Measurements from ENCODE around the gene EME1. TPM values are rescaled to one million over a fixed set of nuclear protein-coding genes. Genes with fewer than 3 reads are reported as not detected.

Gene EME1
- total and polyA plus RNA-seq, 2 of the 8 experiments (the other 6 are each of a cell fraction or from before 2014, with no cell fraction given), result 13.9 to 16.3 TPM

DNA sequence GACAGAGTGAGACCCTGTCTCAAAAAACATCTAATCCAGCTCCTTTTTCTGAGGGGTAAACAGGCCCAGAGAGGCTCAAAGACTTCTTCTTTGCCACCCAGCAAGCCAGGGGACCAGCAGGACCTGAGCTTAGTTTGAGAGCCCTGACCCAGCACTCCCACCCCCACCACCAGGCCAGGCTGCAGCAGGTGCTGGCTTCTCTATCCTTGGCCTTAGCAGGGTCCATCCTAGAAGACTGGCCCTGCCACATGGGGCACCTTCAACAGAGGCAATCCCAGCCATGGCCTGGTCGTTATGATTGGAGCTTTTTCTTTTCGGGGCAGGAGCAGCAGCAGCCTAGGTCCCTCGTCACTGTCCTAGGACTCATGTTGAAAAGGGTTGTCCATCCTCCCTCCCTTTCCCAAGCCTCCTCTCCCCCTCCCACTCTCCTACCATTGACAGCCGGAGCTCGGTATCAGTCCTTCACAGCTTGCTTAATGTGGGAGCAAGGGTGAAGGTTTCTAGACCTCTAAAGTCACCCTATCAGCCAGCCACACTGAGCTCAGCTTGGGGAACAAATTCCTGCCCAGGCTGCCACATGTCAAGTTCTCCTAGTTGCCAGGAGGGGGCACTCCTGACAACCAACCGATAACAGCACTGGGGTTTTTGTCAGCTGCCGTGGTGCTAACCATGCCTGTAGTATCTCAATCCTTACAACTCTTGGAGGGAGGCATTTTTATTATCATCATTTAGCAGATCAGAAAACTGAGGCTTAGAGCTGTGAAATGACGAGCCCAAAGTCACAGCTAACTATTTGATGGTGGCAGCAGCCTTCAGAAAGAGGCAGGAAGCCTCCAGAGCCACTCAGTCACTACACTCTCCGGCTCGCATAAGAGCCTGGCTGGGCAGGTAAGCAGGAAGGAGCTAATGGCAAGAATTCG, 11.2 kb upstream of the EME1 start (continued):
- TF ChIP-seq EP300 (IDR thresholded peaks at IDR 0.05; ENCODE audit: borderline replicate concordance in 1 of 2, low read depth in 2 of 2, low read length in 2 of 2), result no peak
- peak; percentile 58 for TF ChIP-seq TEAD4 (IDR thresholded peaks at IDR 0.05; ENCODE audit: low read depth, low read length)
- TF ChIP-seq CBX8 (IDR thresholded peaks at IDR 0.05; ENCODE audit: borderline replicate concordance, low read depth, low read length), result no peak
- TF ChIP-seq BCL11A (IDR thresholded peaks at IDR 0.05; ENCODE audit: low read depth in 2 of 2, low read length in 2 of 2), result no peak
- TF ChIP-seq RNF2 (IDR thresholded peaks at IDR 0.05; ENCODE audit: borderline replicate concordance, low read depth, low read length, missing control alignments, poor library complexity, severe bottlenecking), result no peak
- TF ChIP-seq, protein P1, sequence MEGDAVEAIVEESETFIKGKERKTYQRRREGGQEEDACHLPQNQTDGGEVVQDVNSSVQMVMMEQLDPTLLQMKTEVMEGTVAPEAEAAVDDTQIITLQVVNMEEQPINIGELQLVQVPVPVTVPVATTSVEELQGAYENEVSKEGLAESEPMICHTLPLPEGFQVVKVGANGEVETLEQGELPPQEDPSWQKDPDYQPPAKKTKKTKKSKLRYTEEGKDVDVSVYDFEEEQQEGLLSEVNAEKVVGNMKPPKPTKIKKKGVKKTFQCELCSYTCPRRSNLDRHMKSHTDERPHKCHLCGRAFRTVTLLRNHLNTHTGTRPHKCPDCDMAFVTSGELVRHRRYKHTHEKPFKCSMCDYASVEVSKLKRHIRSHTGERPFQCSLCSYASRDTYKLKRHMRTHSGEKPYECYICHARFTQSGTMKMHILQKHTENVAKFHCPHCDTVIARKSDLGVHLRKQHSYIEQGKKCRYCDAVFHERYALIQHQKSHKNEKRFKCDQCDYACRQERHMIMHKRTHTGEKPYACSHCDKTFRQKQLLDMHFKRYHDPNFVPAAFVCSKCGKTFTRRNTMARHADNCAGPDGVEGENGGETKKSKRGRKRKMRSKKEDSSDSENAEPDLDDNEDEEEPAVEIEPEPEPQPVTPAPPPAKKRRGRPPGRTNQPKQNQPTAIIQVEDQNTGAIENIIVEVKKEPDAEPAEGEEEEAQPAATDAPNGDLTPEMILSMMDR (IDR thresholded peaks at IDR 0.05; ENCODE audit: control extremely low read depth in 1 of 3, insufficient read depth in 1 of 3, low read depth in 1 of 3, low read length in 3 of 3), result peak; percentile 63 to 85 (median 79)
- no peak for TF ChIP-seq SAP30 (IDR thresholded peaks at IDR 0.05; ENCODE audit: insufficient read depth, insufficient replicate concordance, low read length)
- TF ChIP-seq, protein P2, sequence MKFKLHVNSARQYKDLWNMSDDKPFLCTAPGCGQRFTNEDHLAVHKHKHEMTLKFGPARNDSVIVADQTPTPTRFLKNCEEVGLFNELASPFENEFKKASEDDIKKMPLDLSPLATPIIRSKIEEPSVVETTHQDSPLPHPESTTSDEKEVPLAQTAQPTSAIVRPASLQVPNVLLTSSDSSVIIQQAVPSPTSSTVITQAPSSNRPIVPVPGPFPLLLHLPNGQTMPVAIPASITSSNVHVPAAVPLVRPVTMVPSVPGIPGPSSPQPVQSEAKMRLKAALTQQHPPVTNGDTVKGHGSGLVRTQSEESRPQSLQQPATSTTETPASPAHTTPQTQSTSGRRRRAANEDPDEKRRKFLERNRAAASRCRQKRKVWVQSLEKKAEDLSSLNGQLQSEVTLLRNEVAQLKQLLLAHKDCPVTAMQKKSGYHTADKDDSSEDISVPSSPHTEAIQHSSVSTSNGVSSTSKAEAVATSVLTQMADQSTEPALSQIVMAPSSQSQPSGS (IDR thresholded peaks at IDR 0.05; ENCODE audit: low read length), result peak; percentile 52; the same call in 1 of the 2 replicates
- no peak for TF ChIP-seq ASH2L (IDR thresholded peaks at IDR 0.05; ENCODE audit: low read length)
- peak; percentile 53 to 65 for TF ChIP-seq RAD21 (IDR thresholded peaks at IDR 0.05 in 1 of 2, conservative IDR thresholded peaks at IDR 0.05 in 1 of 2; ENCODE audit: low read depth in 2 of 2, low read length in 2 of 2)
- TF ChIP-seq RXRA (IDR thresholded peaks at IDR 0.05; ENCODE audit: insufficient read depth, low read depth, low read length), result no peak
- TF ChIP-seq SIN3A (conservative IDR thresholded peaks at IDR 0.05 in 1 of 2, IDR thresholded peaks at IDR 0.05 in 1 of 2; ENCODE audit: low read depth in 1 of 2, low read length in 2 of 2), result peak in 1 of 2 experiments; percentile 67; a peak in 1 of 4 replicates
- TF ChIP-seq ZNF274 (IDR thresholded peaks at IDR 0.05; ENCODE audit: borderline replicate concordance, extremely low read depth, low read length), result no peak

All from H1 (cell line).